NCI-H748 (cell line): ENCODE results near the gene ATP11A.
A peak's percentile ranks its signal among the peaks of the same experiment; 100 is the strongest.

Source experiments
- DNase-seq: peaks from one replicate; lab custom pipeline; 2025; ENCODE audit not compliant: unreplicated experiment; lab: John Stamatoyannopoulos, UW

ATP11A gene

GRCh38 chr13:112740502-112741131 lies 50.8 kb downstream of the ATP11A start:
- no peak for DNase-seq

GRCh38 chr13:112741185-112741755 lies 51.4 kb downstream of the ATP11A start:
- DNase-seq: no peak

GRCh38 chr13:112741835-112742570 lies 52.2 kb downstream of the ATP11A start:
- no peak for DNase-seq

GRCh38 chr13:112742583-112742982 lies 52.7 kb downstream of the ATP11A start:
- DNase-seq: peak; percentile 60

GRCh38 chr13:112743451-112744167 lies 53.8 kb downstream of the ATP11A start:
- peak; percentile 56 for DNase-seq

- no peak for DNase-seq
These were observed 54.6 kb downstream of the ATP11A start for GRCh38 chr13:112744168-112745021.

- no peak for DNase-seq
These were observed 56.2 kb downstream of the ATP11A start for GRCh38 chr13:112746044-112746443.

- no peak for DNase-seq
These were observed 57.4 kb downstream of the ATP11A start for GRCh38 chr13:112747256-112747655.

- no peak for DNase-seq
These were observed 59.3 kb downstream of the ATP11A start for GRCh38 chr13:112748947-112749735.

GRCh38 chr13:112750570-112750969 lies 60.7 kb downstream of the ATP11A start:
- DNase-seq: no peak

GRCh38 chr13:112751617-112752016 lies 61.8 kb downstream of the ATP11A start:
- no peak for DNase-seq

GRCh38 chr13:112752211-112752610 lies 62.4 kb downstream of the ATP11A start:
- DNase-seq: no peak

GRCh38 chr13:112752711-112753541 lies 63.1 kb downstream of the ATP11A start:
- no peak for DNase-seq

GRCh38 chr13:112753833-112754232 lies 64.0 kb downstream of the ATP11A start:
- no peak for DNase-seq

- no peak for DNase-seq
These were observed 64.6 kb downstream of the ATP11A start for GRCh38 chr13:112754281-112755025.

- no peak for DNase-seq
These were observed 65.5 kb downstream of the ATP11A start for GRCh38 chr13:112755331-112755730.

GRCh38 chr13:112756081-112756480 lies 66.2 kb downstream of the ATP11A start:
- no peak for DNase-seq

- peak; percentile 36 for DNase-seq
These were observed 66.7 kb downstream of the ATP11A start for GRCh38 chr13:112756511-112756966.
